GM18870 (cell line): ENCODE data around the gene TRMT2A.

Source experiments
- ATAC-seq: cut with Tn5 transposase; IDR thresholded peaks from one replicate; pipeline ENCODE4 v1.9.1; 2021; ENCODE audit warnings: moderate library complexity; ENCODE audit not compliant: unreplicated experiment

Gene TRMT2A

DNA sequence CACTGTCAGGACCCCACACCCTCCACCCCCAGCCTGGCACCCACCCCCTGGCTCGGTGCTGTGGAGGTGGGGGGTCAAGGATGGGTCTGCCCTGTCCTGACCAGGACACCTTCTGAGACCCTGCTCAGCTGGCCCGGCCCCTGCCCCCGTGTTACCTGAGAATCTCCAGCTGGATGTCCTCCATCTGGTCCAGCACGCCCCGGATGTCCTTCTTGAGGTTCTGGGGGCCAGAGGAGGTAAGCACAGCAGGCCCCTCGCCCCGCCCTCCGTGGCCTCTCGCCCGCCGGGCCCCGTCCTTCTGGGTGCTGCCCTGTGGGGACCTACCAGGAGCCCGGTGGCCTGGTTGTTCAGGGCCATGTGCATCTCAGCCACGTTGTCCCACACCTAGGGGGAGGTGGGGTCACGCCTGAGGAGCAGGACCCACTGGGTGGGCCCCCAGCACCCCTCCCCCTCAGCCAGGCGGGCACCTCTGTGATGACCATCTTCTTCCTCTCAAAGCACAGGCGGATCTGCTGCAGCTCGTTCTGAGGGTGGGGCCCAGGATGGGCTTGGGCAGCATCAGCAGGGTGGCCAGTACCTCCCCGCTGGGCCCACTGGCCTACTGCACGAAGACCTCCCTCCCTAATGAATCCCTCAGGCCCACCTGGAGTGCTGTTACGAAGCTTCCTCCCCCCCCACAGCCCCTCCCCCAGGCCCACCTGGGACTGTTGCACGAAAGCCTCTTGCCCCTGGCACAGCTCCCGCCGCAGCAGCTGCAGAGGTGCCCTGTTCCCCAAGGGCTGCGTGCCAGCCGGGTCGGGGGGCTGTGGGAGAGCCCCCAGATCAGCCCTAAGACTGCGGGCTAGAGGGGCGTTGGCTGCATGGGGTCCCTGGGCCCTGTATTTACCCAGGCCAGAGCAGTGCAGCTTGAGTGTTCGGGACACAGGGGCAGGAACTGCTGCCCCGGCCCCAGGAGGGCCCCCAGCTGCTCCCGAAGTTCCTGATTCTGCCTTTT, 32.5 kb upstream of the TRMT2A start:
- ATAC-seq = no peak

DNA sequence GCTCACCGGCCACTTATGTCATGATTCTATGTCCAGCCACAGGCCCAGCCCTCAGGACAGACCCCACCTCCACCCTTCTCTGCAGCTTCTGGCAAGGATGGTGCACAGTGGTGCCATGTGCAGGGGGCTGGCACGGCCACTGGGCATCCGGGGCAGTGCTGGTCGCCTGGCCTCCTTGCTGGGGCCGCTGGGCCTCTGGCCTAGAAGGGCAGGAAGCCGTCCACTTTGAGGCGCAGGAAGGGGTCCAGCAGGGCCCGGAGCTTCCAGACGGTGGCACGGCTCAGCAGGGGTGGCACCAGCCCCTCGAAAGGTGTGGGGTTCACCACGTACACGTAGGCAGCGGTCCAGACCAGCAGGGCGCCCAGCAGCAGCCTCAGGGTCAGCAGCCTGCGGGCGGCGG, 31.4 kb upstream of the TRMT2A start:
- ATAC-seq = no peak

- no peak for ATAC-seq
Measured at GRCh38 chr22:20147237-20147988, 30.4 kb upstream of the TRMT2A start.

DNA sequence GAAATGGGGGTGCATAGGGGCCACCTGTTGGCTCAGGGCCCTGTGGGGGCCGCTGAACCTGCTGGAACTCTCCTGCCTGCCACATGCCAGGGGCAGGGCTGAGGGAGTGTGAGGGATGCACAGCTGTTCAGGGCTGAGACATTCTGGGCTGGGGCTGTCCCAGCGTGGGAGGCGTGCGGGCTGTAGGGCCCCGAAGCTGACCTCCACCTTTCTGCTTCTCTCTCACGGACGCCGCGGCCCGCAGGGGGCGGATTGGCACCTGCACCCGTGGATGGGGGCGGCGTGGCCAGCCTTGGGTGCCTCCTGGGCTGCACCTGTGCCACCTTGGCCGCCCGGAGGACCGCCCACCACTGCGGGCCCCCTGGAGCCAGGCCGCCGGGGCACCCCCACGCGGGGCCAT, 29.8 kb upstream of the TRMT2A start:
- ATAC-seq = no peak

GRCh38 chr22:20145832-20146223, 28.8 kb upstream of the TRMT2A start:
- ATAC-seq = no peak

- no peak for ATAC-seq
Measured at GRCh38 chr22:20145206-20145831, 28.3 kb upstream of the TRMT2A start.

DNA sequence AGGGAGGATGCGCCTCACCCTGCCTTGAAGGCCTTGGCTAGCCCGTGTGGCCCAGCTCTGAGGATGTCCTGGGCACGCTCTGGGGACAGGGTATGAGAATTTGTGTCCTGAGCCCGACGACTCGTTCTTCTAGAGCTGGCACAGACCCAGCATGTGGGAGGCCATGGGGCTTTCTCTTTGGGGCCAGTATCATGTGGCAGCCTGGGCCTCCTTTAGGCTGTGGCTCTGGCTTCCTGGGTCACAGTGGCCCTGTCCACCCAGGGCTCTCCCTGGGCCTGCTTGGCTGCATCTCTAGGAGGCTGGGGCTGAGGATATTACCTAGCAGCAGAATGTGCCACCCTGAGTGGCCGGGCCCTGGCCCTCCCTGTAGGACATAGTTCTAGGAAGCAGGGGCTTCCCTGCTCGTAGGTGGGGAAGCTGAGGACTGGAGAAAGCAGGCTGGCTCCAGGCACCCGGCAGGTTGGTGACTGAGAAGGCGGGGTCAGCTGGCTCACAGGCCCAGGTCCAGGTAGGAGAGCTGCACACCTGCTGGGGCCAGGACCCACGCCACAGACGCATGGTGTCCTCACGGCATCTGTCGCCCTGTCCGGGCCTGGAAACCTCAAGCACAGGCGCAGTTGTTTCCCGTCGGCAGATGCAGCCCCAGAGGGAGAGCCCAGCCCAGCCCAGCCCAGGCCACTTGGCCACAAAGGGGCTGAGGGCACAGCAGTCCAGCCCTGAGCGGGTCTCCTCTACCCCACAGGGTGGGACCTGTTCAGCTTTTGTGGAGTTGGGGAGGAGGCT, 27.0 kb upstream of the TRMT2A start:
- ATAC-seq = no peak

- no peak for ATAC-seq
Measured at GRCh38 chr22:20142711-20143621, 25.9 kb upstream of the TRMT2A start.

GRCh38 chr22:20141186-20142077, 24.4 kb upstream of the TRMT2A start:
- no peak for ATAC-seq

DNA sequence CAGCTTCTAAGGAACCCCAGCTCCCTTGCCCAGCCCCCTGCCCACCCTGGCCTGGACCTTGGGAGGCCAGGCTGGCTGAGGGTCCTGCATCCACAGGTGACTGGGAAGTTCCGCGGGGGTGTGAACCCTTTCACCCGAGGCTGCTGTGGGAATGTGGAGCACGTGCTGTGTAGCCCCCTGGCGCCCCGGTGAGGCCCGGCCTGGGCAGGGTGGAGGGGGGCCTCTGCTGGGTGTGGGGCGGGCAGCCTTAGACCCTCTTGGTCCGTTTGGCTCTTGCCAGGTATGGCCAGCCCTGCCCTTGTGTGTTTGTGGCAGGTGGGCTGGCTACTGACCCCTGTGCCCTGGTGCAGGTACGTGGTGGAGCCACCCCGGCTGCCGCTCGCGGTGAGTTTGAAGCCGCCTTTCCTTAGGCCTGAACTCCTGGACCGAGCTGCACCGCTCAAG, 23.5 kb upstream of the TRMT2A start:
- no peak for ATAC-seq

- ATAC-seq = no peak
Measured at GRCh38 chr22:20140107-20140445, 23.1 kb upstream of the TRMT2A start.

DNA sequence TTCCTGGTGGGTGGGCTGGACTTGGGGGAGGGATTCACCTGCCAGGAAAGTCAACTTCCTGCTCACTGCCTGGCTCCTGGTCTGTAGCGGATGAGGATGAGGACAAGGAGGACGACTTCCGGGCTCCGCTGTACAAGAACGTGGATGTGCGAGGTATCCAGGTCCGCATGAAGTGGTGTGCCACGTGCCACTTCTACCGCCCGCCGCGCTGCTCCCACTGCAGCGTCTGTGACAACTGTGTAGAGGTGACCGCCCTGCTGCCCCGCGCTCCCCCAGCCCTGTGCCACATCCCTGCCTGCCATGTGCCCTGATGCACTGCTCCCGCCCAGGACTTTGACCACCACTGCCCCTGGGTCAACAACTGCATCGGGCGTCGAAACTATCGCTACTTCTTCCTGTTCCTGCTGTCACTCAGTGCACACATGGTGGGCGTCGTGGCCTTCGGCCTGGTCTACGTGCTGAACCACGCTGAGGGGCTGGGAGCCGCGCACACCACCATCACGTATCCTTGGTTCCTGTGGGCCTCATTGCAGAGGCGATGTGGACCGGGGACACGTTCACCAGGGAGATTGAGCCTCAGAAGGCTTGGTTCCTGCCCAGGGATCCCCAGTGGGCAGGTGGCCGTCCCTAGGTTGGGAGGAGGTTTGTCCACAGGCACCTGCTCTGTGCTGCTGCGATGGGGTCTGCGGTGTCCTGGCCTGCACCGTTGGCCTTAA, 22.5 kb upstream of the TRMT2A start:
- ATAC-seq = no peak

DNA sequence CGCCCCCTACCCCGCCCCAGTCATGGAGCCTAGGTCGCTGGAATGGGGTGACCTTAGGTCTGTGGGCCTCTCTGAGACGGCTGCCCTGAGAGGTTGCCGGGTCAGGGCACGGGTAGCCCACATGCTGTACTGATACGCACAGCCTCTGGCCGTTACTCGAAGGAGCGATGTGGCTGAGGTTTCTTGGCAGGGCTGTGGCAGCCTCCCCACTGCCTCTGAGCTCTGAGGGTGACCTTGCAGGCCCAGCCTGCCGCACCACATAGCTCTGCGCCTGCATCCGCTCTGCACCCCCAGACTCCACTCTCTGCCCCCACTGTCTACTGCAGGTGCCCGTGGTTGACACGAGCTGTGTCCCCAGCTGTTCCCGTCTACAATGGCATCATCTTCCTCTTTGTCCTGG, 21.8 kb upstream of the TRMT2A start:
- ATAC-seq = no peak

- ATAC-seq = no peak
Measured at GRCh38 chr22:20138417-20138738, 21.4 kb upstream of the TRMT2A start.

- ATAC-seq = no peak
Measured at GRCh38 chr22:20137671-20138416, 20.8 kb upstream of the TRMT2A start.

DNA sequence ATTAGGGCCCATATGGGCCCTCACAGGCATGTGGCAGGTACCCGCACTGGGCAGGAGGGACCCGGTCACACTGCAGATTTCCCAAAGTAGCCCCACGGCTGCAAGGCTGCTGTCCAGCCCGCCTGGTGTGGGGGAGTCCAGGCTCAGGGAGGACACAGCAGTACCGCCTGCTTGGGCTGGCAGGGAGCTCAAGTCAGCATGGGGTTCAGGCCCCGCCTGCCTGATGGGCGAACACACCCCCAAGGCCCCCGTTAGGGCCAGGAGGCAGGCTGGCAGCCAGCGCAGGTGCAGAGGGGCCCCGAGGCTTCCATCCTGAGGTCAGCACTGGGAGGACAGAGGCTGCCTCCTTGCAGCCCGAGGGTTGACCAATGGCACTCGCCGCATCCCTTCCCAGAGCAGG, 20.1 kb upstream of the TRMT2A start:
- no peak for ATAC-seq

DNA sequence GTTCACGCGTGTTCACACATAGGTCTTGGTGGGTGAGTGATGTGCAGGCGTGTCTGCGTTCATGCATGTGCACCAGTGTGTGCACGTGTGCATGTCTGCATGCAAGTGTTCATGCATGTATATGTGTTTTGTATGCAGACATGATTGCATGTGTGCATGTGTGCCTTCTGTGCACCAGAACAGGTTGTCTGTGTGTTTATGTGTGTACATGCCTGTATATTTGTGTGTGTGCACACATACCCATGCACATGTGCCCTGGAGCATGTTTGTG, 19.5 kb upstream of the TRMT2A start:
- no peak for ATAC-seq
